ENCODE results near the gene ATF7IP2. TPM values are rescaled to one million over a fixed set of nuclear protein-coding genes. Genes with fewer than 3 reads are reported as not detected.

Gene ATF7IP2
- total and polyA plus RNA-seq, 10 of the 15 experiments (the other 5 are each of a cell fraction or from before 2014, with no cell fraction given): 24.6 to 82.1 (median 51.9) TPM

- Histone ChIP-seq H3K27me3 (replicated peaks in 1 of 2; ENCODE audit: control insufficient read depth in 2 of 2, insufficient read depth in 2 of 2, low read length in 1 of 2) (no peaks in the 10 kb centered on the region), H2AFZ (ENCODE audit: control insufficient read depth, low read depth, low read length) (no peak overlapping the region), H3K9ac (ENCODE audit: control insufficient read depth, insufficient read depth, low read length) (no peak overlapping the region), H4K20me1 (ENCODE audit: control insufficient read depth, insufficient read depth) (no peaks in the 10 kb centered on the region), H3K27ac (ENCODE audit: control insufficient read depth, insufficient read depth) (no peak overlapping the region), H3K4me3 (no peak overlapping the region), H3K4me2 (ENCODE audit: control insufficient read depth, insufficient read depth) (no peak overlapping the region), H3K36me3 (ENCODE audit: control insufficient read depth in 2 of 2, insufficient read depth in 2 of 2, low read length in 1 of 2) (no peaks in the 10 kb centered on the region), H3K4me1 (ENCODE audit: control insufficient read depth, insufficient read depth, low read length) (peaks cover 5% of the 10 kb centered on the region), H3K9me3 (replicated peaks; ENCODE audit: control insufficient read depth, insufficient read depth, low read length) (no peaks in the 10 kb centered on the region; the same call in 2 of the 3 replicates), H3K79me2 (ENCODE audit: control insufficient read depth, insufficient read depth, low read length) (no peaks in the 10 kb centered on the region)
- ATAC-seq (no peak), DNase-seq (ENCODE audit: low read depth, low spot score) (no peak), FAIRE-seq (no peak)
- intact Hi-C loops (cut with micrococcal nuclease; ENCODE audit: unreplicated experiment): no loop called here
- ChIA-PET POLR2A (no interaction called here), SMC1A (ENCODE audit: uncharacterized antibody, unreplicated experiment) (interaction anchor here (1.0 to 1.2 kb wide), 2 partner anchors 35 to 219 kb away, joined by 3 read pairs; no protein-coding TSS in a partner anchor), CTCF (interaction anchor here (2.0 to 5.7 kb wide), 2 partner anchors 217 to 401 kb away, joined by 5 to 191 read pairs; no protein-coding TSS in a partner anchor), RAD21 (ENCODE audit: unreplicated experiment) (interaction anchor here (0.9 to 5.5 kb wide), 2 partner anchors 219 to 226 kb away, joined by 3 to 85 read pairs; partner anchors contain the start of gene NUBP1)
- in situ Hi-C loops (cut with MboI): no loop called here
- no TSS peak for BruUV-seq (replicated peaks)
- WGBS (ENCODE audit: insufficient coverage, insufficient replicate concordance, low lambda C conversion rate, missing lambda C conversion rate): 58% methylated on average over 5 of the region's 5 CpGs
- TF ChIP-seq YBX1 (IDR thresholded peaks at IDR 0.05) (no peak), KLF5 (IDR thresholded peaks at IDR 0.05; ENCODE audit: partially characterized antibody) (no peak), GATAD2B (conservative IDR thresholded peaks at IDR 0.05; ENCODE audit: low read depth) (no peak), NR2C1 (IDR thresholded peaks at IDR 0.05) (no peak), NR2F1 (conservative IDR thresholded peaks at IDR 0.05) (no peak), E2F4 (IDR thresholded peaks at IDR 0.05; ENCODE audit: low read depth, low read length) (no peak), ZNF384 (IDR thresholded peaks at IDR 0.05; ENCODE audit: borderline replicate concordance, low read depth, low read length) (no peak), RCOR1 (conservative IDR thresholded peaks at IDR 0.05; ENCODE audit: low read depth, low read length) (no peak), ATF2 (IDR thresholded peaks at IDR 0.05; ENCODE audit: low read length) (no peak), EZH2 (IDR thresholded peaks at IDR 0.05; ENCODE audit: borderline replicate concordance, control insufficient read depth, low read depth, low read length) (no peak), BMI1 (IDR thresholded peaks at IDR 0.05; ENCODE audit: borderline replicate concordance) (no peak), NFIC (IDR thresholded peaks at IDR 0.05; ENCODE audit: low read depth, low read length) (no peak), CHD1 (IDR thresholded peaks at IDR 0.05; ENCODE audit: low read depth, low read length) (no peak), RFX5 (IDR thresholded peaks at IDR 0.05; ENCODE audit: low read depth, low read length) (no peak), MTA3 (IDR thresholded peaks at IDR 0.05; ENCODE audit: borderline replicate concordance, low read length) (no peak), PAX8 (IDR thresholded peaks at IDR 0.05) (no peak)
These were observed 132.0 kb downstream of the ATF7IP2 start for GRCh38 chr16:10517868-10518267.

Measured in GM12878 (cell line).